SW480 (cell line): ENCODE results near the gene DEPDC1.
"Not testable (repeated sequence)": the region's sequence is repeated elsewhere in the genome, so short reads cannot be mapped to it uniquely, and the experiment has no call there.

ENCODE experiments used
- DNase-seq: peaks from one replicate; pipeline ENCODE4 v3.0.0-alpha.2; 2016; ENCODE audit warnings: low spot score

The DEPDC1 gene, protein sequence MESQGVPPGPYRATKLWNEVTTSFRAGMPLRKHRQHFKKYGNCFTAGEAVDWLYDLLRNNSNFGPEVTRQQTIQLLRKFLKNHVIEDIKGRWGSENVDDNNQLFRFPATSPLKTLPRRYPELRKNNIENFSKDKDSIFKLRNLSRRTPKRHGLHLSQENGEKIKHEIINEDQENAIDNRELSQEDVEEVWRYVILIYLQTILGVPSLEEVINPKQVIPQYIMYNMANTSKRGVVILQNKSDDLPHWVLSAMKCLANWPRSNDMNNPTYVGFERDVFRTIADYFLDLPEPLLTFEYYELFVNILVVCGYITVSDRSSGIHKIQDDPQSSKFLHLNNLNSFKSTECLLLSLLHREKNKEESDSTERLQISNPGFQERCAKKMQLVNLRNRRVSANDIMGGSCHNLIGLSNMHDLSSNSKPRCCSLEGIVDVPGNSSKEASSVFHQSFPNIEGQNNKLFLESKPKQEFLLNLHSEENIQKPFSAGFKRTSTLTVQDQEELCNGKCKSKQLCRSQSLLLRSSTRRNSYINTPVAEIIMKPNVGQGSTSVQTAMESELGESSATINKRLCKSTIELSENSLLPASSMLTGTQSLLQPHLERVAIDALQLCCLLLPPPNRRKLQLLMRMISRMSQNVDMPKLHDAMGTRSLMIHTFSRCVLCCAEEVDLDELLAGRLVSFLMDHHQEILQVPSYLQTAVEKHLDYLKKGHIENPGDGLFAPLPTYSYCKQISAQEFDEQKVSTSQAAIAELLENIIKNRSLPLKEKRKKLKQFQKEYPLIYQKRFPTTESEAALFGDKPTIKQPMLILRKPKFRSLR

DNA sequence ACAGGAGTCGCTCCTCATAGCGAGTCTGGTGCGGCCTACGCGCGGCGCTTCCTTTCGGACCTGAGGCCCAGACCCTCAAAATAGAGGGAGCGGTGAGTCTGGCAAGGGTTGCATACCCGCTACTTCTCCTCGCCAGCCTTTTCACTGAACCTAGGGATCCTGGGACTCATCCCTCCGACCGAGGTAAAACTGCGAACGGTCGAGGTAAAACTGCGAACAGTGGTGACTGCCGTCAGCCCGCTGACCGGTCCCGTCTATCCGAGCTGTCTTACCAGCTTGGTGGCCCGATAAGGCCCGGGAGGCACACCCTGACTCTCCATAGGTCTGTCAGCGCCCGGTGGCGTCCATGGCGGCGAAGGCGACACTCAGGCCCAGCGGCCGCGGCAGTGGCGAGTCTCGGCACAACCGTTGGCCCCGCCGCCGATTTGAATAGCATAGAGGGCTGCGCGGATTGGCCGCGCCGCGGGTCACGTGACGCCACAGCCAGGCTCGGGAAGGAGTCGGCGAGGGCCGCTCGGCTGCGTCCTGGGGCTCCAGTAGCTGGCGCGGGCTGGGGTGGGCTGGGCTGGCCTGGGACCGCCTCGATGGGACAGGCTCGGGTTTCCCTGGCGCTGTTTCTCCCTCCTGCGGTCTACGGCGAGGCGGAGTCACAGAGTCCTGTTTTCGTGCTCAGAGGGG is at the start of gene DEPDC1:
TSS of gene DEPDC1 (minus strand) at position 403 of the 678 bp plus-strand sequence. CDS start at position 320, 83 bp downstream.
- DNase-seq, result peak; percentile 93

DNA sequence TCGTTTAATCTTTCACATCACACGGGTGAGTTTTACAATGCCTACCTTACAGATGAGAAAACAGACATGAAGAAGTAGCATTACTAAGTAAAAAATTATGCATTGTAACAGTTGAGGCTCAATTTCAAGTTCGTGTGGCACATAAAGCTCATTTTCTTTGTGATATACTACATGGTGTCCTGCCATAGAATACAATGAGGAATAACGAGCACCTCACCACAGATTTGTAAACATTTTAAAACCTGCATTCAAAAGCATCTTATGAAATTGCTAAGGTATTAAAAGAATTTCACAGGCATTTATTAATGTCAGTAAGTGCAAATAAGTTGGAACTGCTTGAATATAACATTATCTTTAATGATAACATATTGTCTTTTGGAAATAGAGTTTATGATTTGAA is 47.8 kb upstream of the DEPDC1 start:
- no peak for DNase-seq

DNA sequence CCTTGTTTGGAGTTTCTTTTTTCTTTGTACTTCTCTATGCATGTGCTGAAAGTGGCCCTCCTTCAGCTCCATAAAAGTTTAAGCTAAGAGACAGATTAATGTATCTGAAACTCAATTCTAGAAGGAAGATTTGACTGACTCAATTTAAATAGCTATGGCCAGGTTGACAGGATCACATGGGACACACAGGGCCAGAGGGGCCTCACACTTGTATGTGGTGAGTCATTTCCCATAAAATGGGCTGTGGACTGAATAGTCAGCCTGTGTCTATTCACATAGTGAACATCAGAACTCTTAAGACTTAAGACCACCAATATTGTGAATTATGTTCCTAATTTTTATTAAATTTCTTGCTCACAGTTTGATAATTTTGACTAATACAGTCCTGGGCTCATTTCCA is 45.7 kb upstream of the DEPDC1 start:
- DNase-seq, result peak; percentile 8

DNA sequence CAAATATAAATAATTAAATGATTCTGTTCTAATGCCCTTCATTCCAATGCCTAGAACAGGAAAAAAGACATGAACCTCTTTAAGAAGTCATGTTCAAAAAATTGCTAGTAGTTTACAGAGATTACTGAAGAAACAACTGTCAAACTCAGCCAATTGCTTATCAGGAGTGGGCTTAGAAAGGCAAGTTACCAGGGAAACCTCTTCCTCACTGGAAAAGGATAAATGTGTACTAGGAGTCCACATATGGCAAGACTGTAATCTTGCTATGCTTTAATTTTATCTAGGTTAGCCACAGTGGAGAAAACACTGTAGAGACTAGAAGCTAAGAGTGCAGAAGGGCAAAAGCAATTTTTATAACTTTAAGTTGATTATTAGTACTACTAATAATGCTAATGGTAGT is 42.1 kb upstream of the DEPDC1 start:
- DNase-seq, result no peak

DNA sequence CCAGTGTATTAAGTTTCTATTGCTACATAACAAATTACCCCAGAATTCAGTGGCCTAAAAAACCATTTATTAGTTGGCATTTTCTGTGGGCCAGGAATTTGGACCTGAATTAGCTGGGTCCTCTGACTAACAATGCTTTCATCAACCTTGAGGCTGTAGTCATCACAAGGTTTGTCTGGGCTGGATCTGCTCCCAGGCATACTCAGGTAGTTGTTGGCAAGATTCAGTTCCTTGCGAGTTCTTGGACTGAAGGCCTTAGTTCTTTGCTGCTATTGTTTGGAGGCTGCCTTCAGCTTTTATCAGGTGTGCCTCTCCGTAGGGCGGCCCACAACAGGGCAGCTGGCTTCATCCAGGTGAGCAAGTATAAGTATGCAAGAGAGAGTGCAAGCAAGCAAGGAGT is 31.4 kb upstream of the DEPDC1 start:
- DNase-seq, result no peak

DNA sequence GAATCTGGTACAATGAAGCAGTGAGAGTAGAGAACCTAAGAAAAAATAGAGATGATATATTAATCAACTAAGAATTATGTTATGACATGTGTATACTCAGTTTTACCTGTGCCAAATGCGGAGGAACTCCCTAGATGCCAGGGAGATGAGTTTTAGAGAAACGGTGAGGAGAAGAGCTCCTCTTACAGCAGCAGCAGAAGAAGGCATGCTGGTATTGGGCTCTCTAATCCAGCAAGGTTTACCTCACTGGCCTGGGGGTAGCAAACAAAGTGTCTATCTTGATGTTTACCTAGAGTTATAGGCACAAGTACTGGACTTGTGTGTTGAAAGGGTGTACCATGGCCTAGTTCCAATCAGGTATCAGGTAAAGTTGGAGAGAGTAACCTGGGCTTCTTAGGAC is 28.9 kb upstream of the DEPDC1 start:
- no peak for DNase-seq

DNA sequence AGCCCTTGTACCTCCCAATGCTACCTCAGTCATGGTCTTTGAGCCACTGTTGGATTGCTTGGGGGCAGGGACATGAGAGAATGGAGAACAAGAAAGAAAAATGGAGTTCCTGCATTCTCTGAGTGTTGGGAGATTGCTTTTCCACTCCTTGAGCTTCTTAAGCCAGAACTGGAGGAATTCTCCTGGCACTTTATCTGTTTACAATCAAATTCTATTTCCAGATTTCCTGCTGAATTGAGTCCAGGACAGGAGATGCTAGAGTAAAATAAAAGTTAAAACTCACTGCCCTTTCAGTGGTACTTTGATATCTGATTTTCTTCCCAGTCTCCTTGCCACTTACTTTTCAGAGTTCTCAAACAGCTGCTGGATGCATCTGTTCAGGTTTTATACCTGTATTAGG is 24.4 kb upstream of the DEPDC1 start:
- no peak for DNase-seq

DNA sequence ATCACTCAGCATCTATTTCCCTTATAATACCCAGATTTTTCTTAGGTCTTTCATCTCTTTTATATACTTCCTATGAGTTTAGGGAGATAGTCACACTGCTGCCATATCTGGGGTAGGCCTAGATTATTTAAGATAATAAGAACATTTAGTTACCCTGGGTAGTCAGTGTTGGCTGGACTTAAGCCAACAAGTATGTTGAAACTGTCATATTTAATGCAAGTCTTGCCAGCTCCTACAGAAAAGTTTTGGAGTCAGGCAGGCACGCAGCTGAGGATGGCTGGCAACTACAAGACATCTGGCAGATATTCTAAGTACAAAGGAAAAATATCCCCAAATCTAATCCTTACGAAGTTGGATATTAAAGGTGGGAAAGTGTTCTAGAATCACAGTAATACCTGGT is 19.2 kb upstream of the DEPDC1 start:
- no peak for DNase-seq

DNA sequence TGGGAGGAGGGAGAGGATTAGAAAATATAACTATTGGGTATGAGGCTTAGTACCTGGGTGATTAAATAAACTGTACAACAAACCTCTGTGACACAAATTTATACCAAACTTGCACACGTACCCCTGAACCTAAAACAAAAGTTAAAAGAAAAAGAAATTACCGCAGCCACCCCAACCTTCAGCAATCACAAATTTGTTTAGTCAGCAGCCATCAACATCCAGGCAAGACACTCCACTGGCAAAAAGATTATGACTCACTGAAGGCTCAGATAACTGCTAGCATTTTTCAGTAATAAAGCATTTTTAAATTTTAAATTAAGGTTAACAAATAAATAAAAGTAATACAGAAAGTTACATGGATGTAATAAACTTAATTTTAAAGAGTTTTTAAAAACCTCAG is 14.4 kb upstream of the DEPDC1 start:
- no peak for DNase-seq

DNA sequence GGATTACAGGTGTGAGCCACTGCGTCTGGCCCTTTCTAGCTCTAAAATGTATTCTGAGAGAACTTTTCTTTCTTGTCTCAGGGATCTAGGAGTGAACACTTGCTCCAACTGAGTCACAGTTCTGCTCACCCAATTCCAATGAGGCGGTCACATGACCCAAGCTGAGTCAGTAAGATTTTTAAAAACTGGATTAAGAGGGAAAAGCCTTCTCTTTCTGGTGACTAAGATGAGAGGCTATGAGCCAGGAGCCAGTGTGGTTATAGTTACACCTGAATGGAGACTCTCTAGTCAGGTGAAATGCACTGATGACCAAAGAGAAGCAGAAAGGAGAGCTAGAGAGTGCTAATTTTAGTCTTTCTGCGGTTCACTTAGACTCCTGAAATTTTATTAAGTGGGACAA is 9.5 kb upstream of the DEPDC1 start:
- DNase-seq, result no peak

DNA sequence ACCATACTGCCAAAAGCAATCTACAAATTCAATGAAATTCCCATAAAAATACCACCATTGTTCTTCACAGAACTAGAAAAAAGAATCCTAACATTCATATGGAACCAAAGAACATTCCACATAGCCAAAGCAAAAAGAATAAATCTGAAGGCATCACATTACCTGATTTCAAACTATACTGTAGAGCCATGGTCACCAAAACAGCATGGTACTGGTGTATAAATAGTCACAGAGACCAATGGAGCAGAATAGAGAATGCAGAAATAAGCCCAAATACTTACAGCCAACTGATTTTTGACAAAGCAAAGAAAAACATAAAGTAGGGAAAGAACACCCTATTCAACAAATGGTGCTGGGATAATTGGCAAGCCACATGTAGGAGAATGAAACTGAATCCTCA is 6.2 kb upstream of the DEPDC1 start:
- no peak for DNase-seq

DNA sequence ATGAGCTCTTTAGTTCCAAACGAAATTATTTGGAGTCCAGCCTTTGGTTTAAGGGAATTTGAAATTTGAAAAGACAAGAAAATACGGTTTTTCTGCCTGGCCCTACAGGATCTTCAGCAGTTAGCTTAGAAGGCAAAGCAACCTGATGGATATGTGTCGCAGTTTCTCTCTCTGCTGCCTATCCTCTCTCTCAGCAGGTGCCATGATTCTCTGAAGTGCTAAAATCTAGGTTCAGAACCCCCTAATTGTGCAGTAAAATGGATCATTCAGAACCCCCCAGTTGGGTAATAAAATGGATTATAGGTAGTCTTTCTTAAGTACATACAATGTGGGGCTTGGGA is 446 bp upstream of the DEPDC1 start:
- no peak for DNase-seq

DNA sequence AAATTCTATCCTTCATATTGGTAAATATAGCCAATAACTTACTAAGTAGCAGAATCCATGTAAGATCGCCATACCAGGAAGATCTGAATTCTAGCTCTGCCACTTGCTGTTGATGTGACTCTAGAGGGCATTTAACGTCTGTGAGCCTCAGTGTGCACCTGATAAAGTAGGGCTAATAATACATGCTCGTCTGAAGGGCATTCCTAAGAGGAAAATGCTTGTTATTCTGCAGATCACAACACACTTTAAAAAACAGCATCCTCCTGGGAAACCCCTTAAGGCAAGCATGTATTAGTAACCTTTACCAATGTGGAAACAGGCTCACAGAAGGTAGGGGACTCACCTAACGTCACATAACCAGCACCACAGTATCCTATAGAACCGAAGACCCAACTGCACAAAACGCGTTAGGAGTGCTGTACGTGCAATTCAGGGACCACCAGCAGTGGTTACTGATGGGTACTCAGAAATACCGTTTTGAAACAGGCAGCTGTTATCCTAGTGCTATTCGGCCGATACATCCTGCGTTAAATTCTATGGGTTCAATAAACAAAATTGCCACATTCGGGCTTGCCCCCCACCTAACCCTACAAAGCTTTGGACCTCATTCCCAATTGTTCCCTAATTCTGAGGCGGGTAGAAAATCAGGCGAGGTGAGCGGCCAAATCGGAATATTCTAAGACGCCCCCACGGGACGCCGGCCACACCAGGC is 758 bp downstream of the DEPDC1 start:
- peak; percentile 25 for DNase-seq

DNA sequence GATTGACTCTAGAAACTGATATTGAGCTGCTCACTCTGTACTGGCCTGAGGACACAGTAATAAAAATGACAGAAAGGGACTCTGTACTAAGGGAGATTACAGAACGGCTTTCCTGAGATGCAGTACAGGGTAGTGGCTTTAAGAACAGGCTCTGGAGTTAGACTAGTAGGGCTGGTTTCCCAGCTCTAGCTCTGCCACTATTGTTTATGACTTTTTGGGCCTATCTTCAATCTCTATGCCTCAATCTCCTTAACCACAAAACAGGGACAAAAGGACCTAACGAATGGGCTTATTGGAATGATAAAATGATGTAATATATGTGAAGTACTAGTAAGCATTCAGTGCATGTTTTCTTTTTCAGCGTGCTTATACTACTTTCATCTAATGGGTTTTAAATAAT is 1.4 kb downstream of the DEPDC1 start:
- peak; percentile 17 for DNase-seq

DNA sequence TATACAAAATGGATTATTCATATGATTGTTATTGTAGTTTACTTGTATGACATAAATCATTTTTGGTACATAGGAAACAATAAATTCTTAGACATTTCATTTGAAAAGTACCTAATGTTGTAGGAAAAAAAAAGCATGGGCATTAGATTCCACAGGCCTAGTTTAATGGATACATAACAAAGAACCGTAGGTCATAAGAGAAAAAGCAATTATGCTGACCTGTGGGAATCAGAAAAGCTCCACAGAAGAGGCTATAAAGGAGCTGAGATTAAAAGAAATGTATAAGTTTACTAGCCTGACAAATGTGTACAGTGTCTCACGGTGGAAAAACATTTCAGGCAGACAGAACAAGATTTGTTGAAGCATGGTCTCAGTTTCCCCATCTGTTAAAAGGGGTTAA is 3.7 kb downstream of the DEPDC1 start:
- no peak for DNase-seq

DNA sequence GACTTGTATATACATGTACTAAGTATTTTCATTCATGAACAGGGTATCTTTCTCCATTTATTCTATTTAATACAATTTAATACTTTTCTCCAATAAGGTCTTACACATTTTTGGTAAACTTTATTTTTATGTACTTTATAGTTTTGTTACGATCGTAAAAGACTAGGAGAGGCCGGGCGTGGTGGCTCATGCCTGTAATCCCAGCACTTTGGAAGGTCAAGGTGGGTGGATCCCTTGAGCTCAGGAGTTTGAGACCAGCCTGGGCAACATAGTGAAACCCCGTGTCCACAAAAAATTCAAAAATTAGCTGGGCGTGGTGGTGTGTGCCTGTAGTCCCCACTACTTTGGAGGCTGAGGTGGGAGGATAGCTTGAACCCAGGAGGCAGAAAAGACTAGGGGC is 4.6 kb downstream of the DEPDC1 start:
- not testable (repeated sequence) for DNase-seq

DNA sequence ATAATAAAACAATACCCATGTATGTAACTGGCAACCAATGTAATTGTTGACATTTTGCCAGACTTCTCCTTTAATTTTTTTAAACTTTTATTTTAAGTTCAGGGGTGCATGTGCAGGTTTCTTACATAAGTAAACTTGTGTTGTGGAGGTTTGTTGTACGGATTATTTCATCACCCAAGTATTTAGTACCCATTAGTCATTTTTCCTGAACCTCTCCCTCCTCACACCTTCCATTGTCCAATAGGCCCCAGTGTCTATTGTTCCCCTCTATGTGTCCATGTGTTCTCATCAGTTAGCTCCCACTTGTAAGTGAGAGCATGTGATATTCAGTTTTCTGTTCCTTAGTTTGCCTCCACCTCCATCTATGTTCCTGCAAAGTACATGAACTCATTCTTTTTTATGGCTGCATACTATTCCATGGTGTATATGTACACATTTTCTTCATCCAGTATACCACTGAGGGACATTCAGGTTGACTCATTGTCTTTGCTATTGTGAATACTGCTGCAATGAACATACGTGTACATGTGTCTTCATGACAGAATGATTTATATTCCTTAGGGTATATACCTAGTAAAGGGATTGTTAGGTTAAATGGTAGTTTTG is 6.7 kb downstream of the DEPDC1 start:
- DNase-seq, result no peak

DNA sequence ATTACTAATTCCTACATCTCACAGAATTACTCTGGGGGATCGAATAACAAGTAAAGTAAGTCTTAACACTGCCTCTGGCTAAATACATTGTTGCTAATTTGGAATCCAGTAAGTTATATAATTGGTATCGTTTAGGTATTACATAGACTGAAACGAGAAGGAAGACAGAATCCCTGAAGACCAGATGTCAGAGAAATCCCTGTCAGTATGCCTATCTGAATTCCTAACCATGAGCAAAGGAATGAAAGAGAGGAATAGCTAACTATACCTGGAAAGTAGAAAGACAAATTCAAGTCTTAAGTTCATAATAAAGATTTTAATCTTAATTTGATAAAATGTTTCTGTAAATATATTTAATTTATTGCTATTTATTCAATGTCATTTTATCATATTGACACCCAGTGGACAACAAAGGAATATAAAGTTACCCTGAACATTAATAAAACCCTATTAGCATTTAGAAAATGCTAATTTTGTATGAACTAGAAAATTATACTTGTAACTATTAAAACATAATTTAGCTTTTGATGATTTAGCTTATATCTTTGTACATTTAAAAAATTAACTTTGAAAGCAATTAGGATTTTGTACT is 11.4 kb downstream of the DEPDC1 start:
- no peak for DNase-seq

DNA sequence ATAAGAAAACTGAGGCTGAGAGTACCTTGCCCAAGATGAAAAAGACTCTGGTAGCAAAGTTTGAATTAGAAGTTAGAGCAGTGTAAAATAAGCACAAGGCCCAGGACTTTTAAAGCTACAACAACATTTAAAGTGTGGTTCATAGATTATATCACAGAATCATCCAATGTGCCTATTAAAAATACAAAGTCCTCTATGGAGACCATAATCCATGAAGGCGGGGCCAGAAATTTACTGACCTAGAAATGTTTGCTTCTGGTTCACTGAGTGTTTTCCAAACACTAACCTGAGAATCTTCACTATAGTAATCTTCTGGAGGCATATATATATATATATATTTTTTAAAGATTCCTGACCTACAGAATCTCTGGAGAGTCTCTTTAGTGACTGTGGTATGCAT is 12.3 kb downstream of the DEPDC1 start:
- DNase-seq, result no peak

DNA sequence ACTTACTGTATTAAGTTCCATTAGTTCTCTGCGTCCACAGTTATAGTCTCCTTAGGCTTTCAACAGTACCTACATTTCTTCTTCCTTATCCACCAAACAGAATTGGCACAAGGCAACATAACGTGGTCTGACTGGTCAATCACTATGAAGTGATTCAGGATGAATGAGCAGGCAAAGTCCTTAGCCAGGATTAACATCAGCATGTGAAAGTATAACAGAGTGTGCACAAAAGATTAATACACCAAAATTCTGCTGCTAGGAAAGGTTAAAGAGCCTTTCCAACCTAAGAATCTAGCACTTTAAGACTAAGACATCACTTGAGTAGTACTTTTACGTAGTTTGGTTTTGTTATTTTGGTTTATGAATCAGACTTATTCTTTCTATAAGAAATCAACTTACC is 15.8 kb downstream of the DEPDC1 start:
- no peak for DNase-seq

DNA sequence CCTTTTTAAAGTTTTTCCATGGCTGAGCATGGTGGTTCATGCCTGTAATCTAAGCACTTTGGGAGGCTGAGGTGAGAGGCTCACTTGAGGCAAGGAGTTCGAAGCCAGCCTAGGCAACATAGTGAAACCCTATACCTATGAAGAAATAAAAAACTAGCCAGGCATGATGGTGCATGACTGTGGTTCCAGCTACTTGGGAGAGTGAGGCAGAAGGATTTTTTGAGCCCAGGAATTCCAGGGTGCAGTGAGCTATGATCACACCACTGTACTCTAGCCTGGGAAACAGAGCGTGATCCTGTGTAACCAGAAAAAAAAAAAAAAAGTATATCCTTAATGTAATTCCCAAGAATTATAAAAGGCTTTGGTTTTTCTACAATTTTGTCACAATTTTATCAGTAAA is 17.4 kb downstream of the DEPDC1 start:
- no peak for DNase-seq

DNA sequence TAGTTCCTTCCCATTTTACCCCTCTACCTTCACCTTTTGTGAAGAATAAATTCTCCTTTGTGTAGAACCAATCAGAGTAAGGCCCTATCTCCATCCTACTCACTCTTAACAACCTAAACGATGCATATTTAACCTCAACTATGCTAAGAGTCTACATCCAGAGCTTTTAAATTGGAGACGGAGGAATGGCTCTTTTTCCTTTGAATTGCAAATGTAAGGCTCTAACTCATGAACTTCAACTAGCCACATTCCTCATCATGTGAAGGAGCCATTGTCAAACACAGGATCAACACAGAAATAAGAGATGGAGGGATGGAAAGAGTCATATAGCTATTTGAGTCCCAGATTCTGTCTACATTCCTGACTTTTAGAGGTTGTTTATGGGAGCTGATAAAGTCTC is 18.2 kb downstream of the DEPDC1 start:
- no peak for DNase-seq
